AG04450 (cell line): ENCODE measurements around the gene TFF2. TPM values are rescaled to one million over a fixed set of nuclear protein-coding genes. Genes with fewer than 3 reads are reported as not detected.

Source experiments
- CTCF ChIA-PET: fragments of 300-600, 350-600 bp; formaldehyde crosslinking; extraction: SDS; loops from one replicate; lab custom pipeline; 2022; ENCODE audit warnings: antibody characterized with exemption, inconsistent platforms; lab: Charles Lee
- POLR2A ChIA-PET: fragments of 350-600 bp; formaldehyde crosslinking; extraction: SDS; loops from one replicate; lab custom pipeline; 2021; ENCODE audit warnings: antibody characterized with exemption, inconsistent platforms; lab: Yijun Ruan, JAX
- DNase-seq: peaks from one replicate; pipeline ENCODE4 v3.0.0-alpha.2; 2011; ENCODE audit warnings: low read depth, low spot score
- H3K27ac ChIP-seq: one replicate; pipeline ENCODE4 v1.5.1; 2012; ENCODE audit warnings: low read depth, low read length, control low read depth
- H3K27me3 ChIP-seq: one replicate; pipeline ENCODE4 v1.6.0; 2012; ENCODE audit warnings: low read length; ENCODE audit not compliant: control insufficient read depth, insufficient read depth
- H3K4me3 ChIP-seq: 2 replicates; pipeline ENCODE4 v1.5.1; 2011; ENCODE audit warnings: mild to moderate bottlenecking, low read depth, low read length, control low read depth
- H3K9me3 ChIP-seq: 2 replicates; pipeline ENCODE4 v1.5.1; 2012; ENCODE audit warnings: low read length; ENCODE audit not compliant: control insufficient read depth, insufficient read depth
- polyA plus RNA-seq: library from polyadenylated mRNA; depleted of rRNA; stranded (reverse); fragments of >200 nt; gene quantifications from 2 replicates; pipeline ENCODE4 v1.2.3, GENCODE V29; 2011
- TF ChIP-seq, protein P1 (sequence below): IDR thresholded peaks from 2 replicates; pipeline ENCODE4 v1.5.1; 2011; ENCODE audit warnings: low read depth, low read length, control low read depth, inconsistent platforms

The TFF2 gene
- polyA plus RNA-seq, 1 experiment: not detected

DNA sequence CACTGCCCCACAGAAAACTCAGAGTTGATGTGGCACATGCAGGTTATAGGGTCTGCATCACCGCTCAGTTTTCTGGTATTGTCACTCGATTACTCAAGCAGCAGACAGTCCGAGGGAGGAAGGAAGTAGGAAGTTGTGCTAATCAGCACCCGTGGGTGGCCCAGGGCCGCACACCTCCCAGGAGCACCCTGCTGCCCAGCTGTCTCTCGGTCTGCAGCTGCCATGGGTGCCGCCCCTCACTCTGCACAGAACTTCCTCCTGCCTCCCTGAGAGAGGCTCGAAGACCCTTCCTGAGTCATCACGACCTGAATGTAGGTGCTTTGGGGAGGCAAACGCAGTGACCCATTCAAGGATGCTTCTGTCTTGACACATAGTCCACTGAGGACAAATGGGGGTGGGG lies 31.4 kb downstream of the TFF2 start:
- Histone ChIP-seq H3K9me3 (no peaks in the 10 kb centered on the region; the same call in 1 of the 2 replicates), H3K4me3 (no peak overlapping the region), H3K27me3 (no peaks in the 10 kb centered on the region), H3K27ac (no peak overlapping the region)
- POLR2A ChIA-PET: no interaction called here
- DNase-seq: no peak
- CTCF ChIA-PET: interaction anchor here (1.5 kb wide), 1 partner anchor 9 kb away, joined by 3 read pairs; no protein-coding TSS in a partner anchor
- TF ChIP-seq, protein P1, sequence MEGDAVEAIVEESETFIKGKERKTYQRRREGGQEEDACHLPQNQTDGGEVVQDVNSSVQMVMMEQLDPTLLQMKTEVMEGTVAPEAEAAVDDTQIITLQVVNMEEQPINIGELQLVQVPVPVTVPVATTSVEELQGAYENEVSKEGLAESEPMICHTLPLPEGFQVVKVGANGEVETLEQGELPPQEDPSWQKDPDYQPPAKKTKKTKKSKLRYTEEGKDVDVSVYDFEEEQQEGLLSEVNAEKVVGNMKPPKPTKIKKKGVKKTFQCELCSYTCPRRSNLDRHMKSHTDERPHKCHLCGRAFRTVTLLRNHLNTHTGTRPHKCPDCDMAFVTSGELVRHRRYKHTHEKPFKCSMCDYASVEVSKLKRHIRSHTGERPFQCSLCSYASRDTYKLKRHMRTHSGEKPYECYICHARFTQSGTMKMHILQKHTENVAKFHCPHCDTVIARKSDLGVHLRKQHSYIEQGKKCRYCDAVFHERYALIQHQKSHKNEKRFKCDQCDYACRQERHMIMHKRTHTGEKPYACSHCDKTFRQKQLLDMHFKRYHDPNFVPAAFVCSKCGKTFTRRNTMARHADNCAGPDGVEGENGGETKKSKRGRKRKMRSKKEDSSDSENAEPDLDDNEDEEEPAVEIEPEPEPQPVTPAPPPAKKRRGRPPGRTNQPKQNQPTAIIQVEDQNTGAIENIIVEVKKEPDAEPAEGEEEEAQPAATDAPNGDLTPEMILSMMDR: no peak

DNA sequence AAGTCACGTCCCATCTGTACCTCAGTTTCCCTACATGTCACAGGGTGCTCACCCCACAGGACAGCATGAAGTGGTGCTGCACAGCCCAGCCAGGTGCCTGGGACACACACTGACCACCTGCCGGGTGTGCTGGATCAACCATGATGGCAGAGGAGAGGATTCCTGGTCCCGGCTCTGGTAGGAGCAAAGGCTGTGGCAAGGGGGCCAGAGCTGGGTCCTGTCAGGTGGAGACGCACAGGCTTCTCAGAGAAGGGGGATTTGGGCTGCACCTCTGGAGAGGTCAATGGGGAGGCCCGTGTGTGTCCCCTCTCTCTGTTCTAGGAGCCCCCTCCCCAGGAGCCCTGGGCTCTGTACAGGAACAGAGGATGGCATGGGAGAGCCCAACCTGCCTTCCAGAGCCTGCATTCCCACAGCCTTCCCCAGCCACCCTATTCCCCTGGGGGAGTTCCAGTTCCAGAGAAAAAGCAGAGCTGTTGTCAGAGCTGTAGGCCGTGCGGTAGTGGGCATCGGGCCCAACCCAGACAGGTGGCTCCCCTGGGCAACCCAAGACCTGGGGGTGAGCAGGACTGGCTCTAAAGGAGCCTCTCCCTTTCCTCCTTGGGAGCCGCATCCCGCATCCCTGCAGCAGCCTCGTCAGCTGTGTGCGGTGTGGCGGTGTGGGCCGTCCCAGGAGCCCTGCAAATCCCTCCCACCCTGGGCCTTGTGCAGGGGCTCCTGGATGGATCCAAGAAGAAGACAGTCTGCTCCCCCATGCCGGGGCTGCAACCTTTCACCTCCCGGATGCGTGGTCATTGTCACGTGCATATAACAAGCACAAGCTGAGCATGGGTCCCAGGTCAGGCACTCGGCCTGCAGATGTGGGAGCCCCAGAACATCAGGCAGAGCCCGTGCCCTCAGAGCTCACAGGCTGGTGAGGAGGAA lies 32.7 kb downstream of the TFF2 start:
- DNase-seq: no peak
- TF ChIP-seq, protein P1: no peak
- peaks cover 4% of the 10 kb centered on the region for H3K27me3 ChIP-seq
- POLR2A ChIA-PET: no interaction called here
- CTCF ChIA-PET: interaction anchor here (1.5 kb wide), 1 partner anchor 8 kb away, joined by 3 read pairs; no protein-coding TSS in a partner anchor
- H3K4me3 ChIP-seq: no peak overlapping the region
- no peaks in the 10 kb centered on the region; the same call in 1 of the 2 replicates for H3K9me3 ChIP-seq
- no peak overlapping the region for H3K27ac ChIP-seq

- Histone ChIP-seq H3K27ac (no peak overlapping the region), H3K27me3 (peaks cover 4% of the 10 kb centered on the region), H3K4me3 (no peak overlapping the region), H3K9me3 (no peaks in the 10 kb centered on the region; the same call in 1 of the 2 replicates)
- TF ChIP-seq, protein P1: no peak
- ChIA-PET POLR2A (no interaction called here), CTCF (no interaction called here)
- no peak for DNase-seq
Measured at GRCh38 chr21:42317341-42317741, 33.5 kb downstream of the TFF2 start.

- H3K4me3 ChIP-seq: no peak overlapping the region
- no peak for DNase-seq
- peaks cover 7% of the 10 kb centered on the region for H3K27me3 ChIP-seq
- no peak overlapping the region for H3K27ac ChIP-seq
- ChIA-PET CTCF (no interaction called here), POLR2A (no interaction called here)
- H3K9me3 ChIP-seq: no peaks in the 10 kb centered on the region; the same call in 1 of the 2 replicates
- TF ChIP-seq, protein P1: no peak
Measured at GRCh38 chr21:42316891-42317290, 33.9 kb downstream of the TFF2 start.

DNA sequence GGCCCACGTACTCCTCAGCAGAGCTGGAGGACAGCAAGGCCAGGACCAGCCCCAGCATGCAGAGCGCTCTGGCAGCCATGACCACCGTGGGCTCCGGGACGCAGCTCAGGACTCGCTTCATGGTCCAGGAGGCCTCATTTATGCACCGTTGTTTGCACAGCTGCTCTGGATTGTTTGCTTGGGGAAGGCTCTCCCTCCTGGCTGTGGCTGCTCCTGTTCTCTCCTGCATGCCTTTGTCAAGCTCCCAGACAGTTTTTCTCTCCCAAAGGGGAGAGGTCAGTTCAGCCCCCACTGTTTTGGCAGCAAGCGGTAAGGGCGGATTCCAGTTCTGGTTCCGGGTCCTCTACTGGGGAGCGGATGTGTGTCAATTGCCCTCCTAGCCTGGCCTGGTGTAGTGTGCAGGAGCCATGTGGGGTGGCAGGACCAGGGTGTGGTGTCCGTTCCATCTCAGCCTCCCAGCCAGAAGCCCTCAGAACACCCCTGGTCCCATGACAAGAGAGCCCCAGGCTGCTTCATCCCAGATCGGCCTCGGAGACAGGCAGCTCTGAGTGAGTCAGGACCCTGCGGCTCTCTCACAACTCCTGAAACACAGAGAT lies 35.4 kb downstream of the TFF2 start, which contains the start of gene TFF3:
TFF3 (minus strand) TSS at position 114 of the 596 bp plus-strand sequence; CDS start at position 79, 35 bp downstream.
- Histone ChIP-seq H3K27ac (no peak within 1 kb of the TSS), H3K9me3 (no peaks in the 10 kb centered on the region; the same call in 1 of the 2 replicates), H3K27me3 (peaks cover 14% of the 10 kb centered on the region), H3K4me3 (no peak within 1 kb of the TSS)
- ChIA-PET CTCF (no interaction called here), POLR2A (no interaction called here)
- TF ChIP-seq, protein P1: no peak
- DNase-seq: no peak
